Heart left ventricle (tissue), 16 donors: ENCODE measurements around the gene KRTAP5-5. TPM values are rescaled to one million over a fixed set of nuclear protein-coding genes. Genes with fewer than 3 reads are reported as not detected.

Experiments used
- ATAC-seq, 4 donors: fragments of 200-7000 bp; cut with Tn5 transposase; one replicate each; pipeline ENCODE4 v1.9.1; 2020 to 2022; ENCODE audit warnings: moderate library complexity in 4 of 4, mild to moderate bottlenecking in 3 of 4, moderate number of reproducible peaks in 1 of 4
- DNase-seq, 5 donors: peaks; one replicate each; pipeline ENCODE4 v3.0.0-alpha.2; 2020
- H3K27ac ChIP-seq, 12 donors: fragments of 200-600 bp; sonication (generic) in 4 of 12; one replicate each; pipeline versions ENCODE4 v1.5.0 to v1.8.0; 2016 to 2022; ENCODE audit warnings: mild to moderate bottlenecking in 2 of 12
- H3K27me3 ChIP-seq, 9 donors: fragments of 200-600 bp; sonication (generic) in 2 of 9; one replicate each; pipeline versions ENCODE4 v1.5.1 to v1.8.0; 2016 to 2022; ENCODE audit warnings: mild to moderate bottlenecking in 3 of 9
- H3K36me3 ChIP-seq, 9 donors: fragments of 200-600 bp; sonication (generic) in 2 of 9; one replicate each; pipeline versions ENCODE4 v1.5.0 to v1.8.0; 2018 to 2022; ENCODE audit warnings: mild to moderate bottlenecking in 2 of 9
- H3K4me1 ChIP-seq, 12 donors: fragments of 200-600 bp; sonication (generic) in 4 of 12; one replicate each; pipeline versions ENCODE4 v1.5.0 to v1.8.0; 2016 to 2022; ENCODE audit warnings: mild to moderate bottlenecking in 3 of 12
- H3K4me3 ChIP-seq, 12 donors: fragments of 200-600 bp; sonication (generic) in 4 of 12; one replicate each; pipeline versions ENCODE4 v1.5.0 to v1.8.0; 2017 to 2022; ENCODE audit warnings: mild to moderate bottlenecking in 9 of 12, moderate library complexity in 4 of 12
- H3K9me3 ChIP-seq, 12 donors: fragments of 200-600 bp; sonication (generic) in 4 of 12; one replicate each; pipeline versions ENCODE4 v1.5.0 to v1.8.0; 2016 to 2022; ENCODE audit warnings: mild to moderate bottlenecking in 1 of 12
- CTCF ChIP-seq, 12 donors: fragments of 200-600 bp; sonication (generic) in 4 of 12; IDR thresholded peaks; one replicate each; pipeline versions ENCODE4 v1.5.0 to v1.8.0; 2018 to 2022; ENCODE audit warnings: antibody characterized with exemption in 12 of 12, mild to moderate bottlenecking in 5 of 12
- POLR2A ChIP-seq, 2 donors: fragments of 450-650 bp; IDR thresholded peaks; one replicate each; pipeline ENCODE4 v1.6.1; 2017; ENCODE audit warnings: antibody characterized with exemption in 2 of 2, mild to moderate bottlenecking in 2 of 2, moderate library complexity in 2 of 2
- WGBS, 4 donors: extraction: QIAGEN DNeasy Blood & Tissue Kit in 2 of 4; methylation state at CpG; one replicate each; pipeline versions ENCODE4 v1.1.5 to v1.1.7; 2013 to 2018; 5-methylcytosine and 5-hydroxymethylcytosine counted together
- intact Hi-C, 10 donors: fragments of 100-400 bp; cut with DNase I; formaldehyde crosslinking; loops; one replicate each; pipeline versions ENCODE4 v1.11.1 to v1.14.2; 2022
- polyA plus RNA-seq, 2 donors: library from polyadenylated mRNA; stranded (reverse); fragments of 200-250 nt; gene quantifications; one replicate each; pipeline ENCODE4 v1.2.3, GENCODE V29; 2013
- total RNA-seq, 9 donors: library from RNA; depleted of rRNA in 2 of 9; stranded (reverse); fragments of >200 nt in 2 of 9; fragmentation: NEBNext Ultra II Directional in 3 of 9; extraction: Animal tissue kit (Norgen Biotek cat#: 25700) in 3 of 9; gene quantifications; one replicate each; pipeline versions ENCODE4 v1.1.0 to v1.2.4, GENCODE V29; 2016 to 2023
- donor health status: ischemic (EF 13 %, LVEDD 7.1; RV severe dilation, severe dysfunction).
- donor health status: healthy with polysubstance abuse.
- donor health status: DM: no; HTN: yes; CAD: no.
- donor health status: DM: no; HTN: no; CAD: no.
- donor health status: ischemic (EF 25% LVEDD 6.9; RV normal size, moderate dysfunction).
- donor health status: ischemic (EF 25% LVEDD 5.7; RV mildly dilated, moderate dysfunction).
- donor health status: healthy.
- donor health status: DM: yes; HTN: yes; CAD: no.
- donor health status: ischemic (EF 35%, LVEDD 5.7; RV mildly dilated, moderate dysfunction).
- donor health status: nonischemic (EF 11% LVEDD 7.7; RV severe dilation, severe dysfunction).
- donor health status: DM: yes; HTN: yes; CAD: no.
- donor health status: PGD.
- donor health status: ischemic (EF 29% LVEDD 5.4; RV normal size, mild dysfunction).
- donor health status: nonischemic (EF 23%, LVEDD 6.1; RV moderate dilation, normal function).

Gene KRTAP5-5
- total and polyA plus RNA-seq, 11 donors: not detected

DNA sequence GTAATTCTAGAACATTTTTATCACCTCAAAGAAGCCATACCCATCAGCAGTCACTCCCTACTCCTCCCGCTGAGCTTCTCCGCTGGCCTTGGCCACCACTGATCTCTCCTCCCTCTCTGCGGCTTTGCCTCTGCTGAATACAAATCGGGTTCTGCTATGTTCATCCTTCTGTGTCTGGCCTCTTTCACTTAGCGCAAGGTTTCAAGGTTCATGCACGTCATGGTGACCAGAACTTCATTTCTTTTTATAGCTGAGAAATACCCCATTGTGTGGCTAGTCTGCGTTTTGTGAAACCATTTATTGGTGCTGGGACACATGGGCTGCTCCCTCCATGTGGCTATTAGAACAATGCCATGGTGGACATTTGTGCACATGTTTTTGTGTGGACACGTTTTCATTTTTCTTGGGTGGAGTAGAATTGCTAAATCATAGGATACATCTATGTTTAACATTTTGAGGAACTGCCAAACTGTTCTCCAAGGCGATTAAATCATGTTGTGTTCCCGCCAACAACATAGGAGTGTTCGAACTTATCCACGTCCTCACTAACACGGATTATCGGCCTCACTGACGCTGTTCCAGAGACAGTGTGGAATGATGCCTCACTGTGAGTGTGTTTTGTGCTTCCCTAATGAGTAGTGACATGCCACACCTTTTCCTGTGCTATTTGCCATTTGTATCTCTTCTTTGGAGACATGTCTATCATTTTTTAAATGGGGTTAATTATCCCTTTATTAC is 43.2 kb downstream of the KRTAP5-5 start:
- Histone ChIP-seq H3K9me3 (no peaks in the 10 kb centered on the region), H3K4me3 (no peak overlapping the region), H3K27ac (no peak overlapping the region), H3K27me3 (peaks cover 0 to 50% (median 12%) of the 10 kb centered on the region in 9 donors), H3K4me1 (peaks cover 0 to 11% (median 0%) of the 10 kb centered on the region in 12 donors), H3K36me3 (no peaks in the 10 kb centered on the region)
- DNase-seq: no peak
- ATAC-seq: no peak
- WGBS, 4 donors: 81 to 85% (median 81%) methylated on average over 15 of the region's 15 CpGs
- intact Hi-C loops: no loop called here
- TF ChIP-seq CTCF (IDR thresholded peaks at IDR 0.05) (no peak), POLR2A (IDR thresholded peaks at IDR 0.05) (no peak)

DNA sequence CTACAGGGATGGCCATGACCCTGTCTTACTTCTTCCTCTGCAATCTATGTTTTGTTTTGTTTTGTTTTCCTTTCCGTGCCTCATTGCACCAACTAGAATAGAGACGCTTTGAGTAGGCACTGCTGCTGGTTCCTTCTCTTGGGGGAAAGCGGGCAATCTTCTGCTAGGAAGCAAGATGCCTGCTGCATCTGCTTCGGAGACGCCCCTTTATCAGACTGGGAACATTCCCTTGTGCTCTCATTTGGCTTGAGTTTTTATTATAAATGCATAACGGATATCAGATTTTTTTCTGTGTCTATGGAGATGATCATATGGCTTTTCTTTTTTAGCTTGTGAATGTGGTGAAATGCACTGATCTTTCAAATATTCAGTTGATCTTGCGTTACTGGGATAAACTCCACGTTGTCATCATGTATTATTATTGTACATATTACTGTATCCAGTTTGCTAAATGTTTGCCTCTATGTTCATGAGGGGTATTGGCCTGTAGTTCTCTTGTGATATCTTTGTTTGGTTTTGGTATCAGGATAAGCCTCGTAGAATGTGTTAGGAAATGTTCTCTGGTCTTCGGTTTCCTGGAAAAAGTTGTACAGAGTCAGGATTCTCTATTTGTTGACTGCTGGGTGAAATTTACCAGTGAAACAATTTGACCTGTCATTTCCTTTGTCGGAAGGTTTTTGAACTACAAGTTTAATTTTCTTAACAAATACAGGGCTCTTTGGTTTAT is 44.0 kb downstream of the KRTAP5-5 start:
- peaks cover 0 to 52% (median 17%) of the 10 kb centered on the region in 9 donors for H3K27me3 ChIP-seq
- ATAC-seq (no peak), DNase-seq (no peak)
- no peaks in the 10 kb centered on the region for H3K9me3 ChIP-seq
- no peak overlapping the region for H3K27ac ChIP-seq
- WGBS, 4 donors: 59 to 65% (median 63%) methylated on average over 11 of the region's 11 CpGs
- H3K4me3 ChIP-seq: no peak overlapping the region
- H3K36me3 ChIP-seq: no peaks in the 10 kb centered on the region
- intact Hi-C loops: no loop called here
- H3K4me1 ChIP-seq: peaks cover 0 to 11% (median 0%) of the 10 kb centered on the region in 12 donors
- no peak for TF ChIP-seq CTCF (IDR thresholded peaks at IDR 0.05)
- no peak for TF ChIP-seq POLR2A (IDR thresholded peaks at IDR 0.05)

- Histone ChIP-seq H3K4me3 (no peak overlapping the region), H3K4me1 (peaks cover 0 to 11% (median 0%) of the 10 kb centered on the region in 12 donors), H3K27me3 (peaks cover 0 to 47% (median 12%) of the 10 kb centered on the region in 9 donors), H3K27ac (no peak overlapping the region), H3K36me3 (no peaks in the 10 kb centered on the region), H3K9me3 (no peaks in the 10 kb centered on the region)
- no peak for DNase-seq
- TF ChIP-seq POLR2A (IDR thresholded peaks at IDR 0.05) (no peak), CTCF (IDR thresholded peaks at IDR 0.05) (no peak)
- ATAC-seq: no peak
- WGBS, 4 donors: 45 to 57% (median 48%) methylated on average over 21 of the region's 21 CpGs
- intact Hi-C loops: no loop called here
Measured at GRCh38 chr11:1674173-1675131, 44.9 kb downstream of the KRTAP5-5 start.
